Tibial nerve (tissue), 4 donors: Measurements from ENCODE around the gene IRS2. TPM values are rescaled to one million over a fixed set of nuclear protein-coding genes. Genes with fewer than 3 reads are reported as not detected.

Source experiments
- DNase-seq, 2 donors: peaks; one replicate each; pipeline ENCODE4 v3.0.0-alpha.2; 2019; ENCODE audit warnings: low spot score in 2 of 2
- H3K27ac ChIP-seq, 4 donors: fragments of 200-600 bp; sonication (generic) in 3 of 4; one replicate each; pipeline ENCODE4 v1.5.1; 2017 to 2019; ENCODE audit warnings: mild to moderate bottlenecking in 1 of 4
- H3K27me3 ChIP-seq, 2 donors: fragments of 200-600 bp; sonication (generic) in 1 of 2; one replicate each; pipeline versions ENCODE4 v1.5.1 to v1.6.0; 2017 to 2019
- H3K36me3 ChIP-seq, 3 donors: fragments of 200-600 bp; sonication (generic); one replicate each; pipeline ENCODE4 v1.5.1; 2018 to 2019
- H3K4me1 ChIP-seq, 4 donors: fragments of 200-600 bp; sonication (generic) in 3 of 4; one replicate each; pipeline ENCODE4 v1.5.1; 2017 to 2019
- H3K4me3 ChIP-seq, 4 donors: fragments of 200-600 bp; sonication (generic) in 3 of 4; one replicate each; pipeline ENCODE4 v1.5.1; 2017 to 2019; ENCODE audit warnings: mild to moderate bottlenecking in 1 of 4, moderate library complexity in 1 of 4
- H3K9me3 ChIP-seq, 4 donors: fragments of 200-600 bp; sonication (generic) in 3 of 4; one replicate each; pipeline ENCODE4 v1.5.1; 2017 to 2019
- EP300 ChIP-seq, 2 donors: sonication (generic); formaldehyde crosslinking; IDR thresholded peaks; one replicate each; pipeline ENCODE4 v1.6.1; 2017; ENCODE audit warnings: antibody characterized with exemption in 2 of 2, mild to moderate bottlenecking in 1 of 2
- POLR2A ChIP-seq, 2 donors: fragments of 450-650 bp; IDR thresholded peaks; one replicate each; pipeline ENCODE4 v1.6.1; 2017; ENCODE audit warnings: antibody characterized with exemption in 2 of 2, mild to moderate bottlenecking in 2 of 2, moderate library complexity in 2 of 2
- WGBS, 2 donors: methylation state at CpG; one replicate each; pipeline ENCODE4 v1.1.5; 2018; 5-methylcytosine and 5-hydroxymethylcytosine counted together
- total RNA-seq, 4 donors: library from RNA; depleted of rRNA; stranded (reverse); fragments of >200 nt; gene quantifications; one replicate each; pipeline ENCODE4 v1.1.0, GENCODE V29; 2016
- TF ChIP-seq, protein P1 (sequence below), 5 experiments: fragments of 200-600 bp in 3 of 5; fragments of 450-650 bp in 2 of 5; sonication (generic) in 3 of 5; IDR thresholded peaks; one replicate each; pipeline ENCODE4 v1.5.1; 2016 to 2019; ENCODE audit warnings: antibody characterized with exemption in 5 of 5, mild to moderate bottlenecking in 3 of 5, moderate library complexity in 2 of 5

Gene IRS2
- total RNA-seq, 4 donors from 2014 or later = 38.3 to 60.9 (median 42.4) TPM

- DNase-seq = no peak
- Histone ChIP-seq H3K36me3 (no peaks in the 10 kb centered on the region), H3K27ac (no peak overlapping the region), H3K4me1 (no peaks in the 10 kb centered on the region), H3K9me3 (no peaks in the 10 kb centered on the region), H3K4me3 (no peak overlapping the region), H3K27me3 (no peaks in the 10 kb centered on the region)
- TF ChIP-seq EP300 (IDR thresholded peaks at IDR 0.05) (no peak), POLR2A (IDR thresholded peaks at IDR 0.05) (no peak)
- TF ChIP-seq, protein P1, sequence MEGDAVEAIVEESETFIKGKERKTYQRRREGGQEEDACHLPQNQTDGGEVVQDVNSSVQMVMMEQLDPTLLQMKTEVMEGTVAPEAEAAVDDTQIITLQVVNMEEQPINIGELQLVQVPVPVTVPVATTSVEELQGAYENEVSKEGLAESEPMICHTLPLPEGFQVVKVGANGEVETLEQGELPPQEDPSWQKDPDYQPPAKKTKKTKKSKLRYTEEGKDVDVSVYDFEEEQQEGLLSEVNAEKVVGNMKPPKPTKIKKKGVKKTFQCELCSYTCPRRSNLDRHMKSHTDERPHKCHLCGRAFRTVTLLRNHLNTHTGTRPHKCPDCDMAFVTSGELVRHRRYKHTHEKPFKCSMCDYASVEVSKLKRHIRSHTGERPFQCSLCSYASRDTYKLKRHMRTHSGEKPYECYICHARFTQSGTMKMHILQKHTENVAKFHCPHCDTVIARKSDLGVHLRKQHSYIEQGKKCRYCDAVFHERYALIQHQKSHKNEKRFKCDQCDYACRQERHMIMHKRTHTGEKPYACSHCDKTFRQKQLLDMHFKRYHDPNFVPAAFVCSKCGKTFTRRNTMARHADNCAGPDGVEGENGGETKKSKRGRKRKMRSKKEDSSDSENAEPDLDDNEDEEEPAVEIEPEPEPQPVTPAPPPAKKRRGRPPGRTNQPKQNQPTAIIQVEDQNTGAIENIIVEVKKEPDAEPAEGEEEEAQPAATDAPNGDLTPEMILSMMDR (IDR thresholded peaks at IDR 0.05) = no peak
- whole genome bisulfite sequencing, 2 donors = 87 to 90% methylated on average over 3 of the region's 3 CpGs
Measured at GRCh38 chr13:109723046-109723445, 63.3 kb downstream of the IRS2 start.

- no peak overlapping the region for H3K27ac ChIP-seq
- no peaks in the 10 kb centered on the region for H3K27me3 ChIP-seq
- H3K9me3 ChIP-seq = no peaks in the 10 kb centered on the region
- 73 to 76% methylated on average over 6 of the region's 6 CpGs for WGBS, 2 donors
- H3K36me3 ChIP-seq = no peaks in the 10 kb centered on the region
- DNase-seq = no peak
- H3K4me3 ChIP-seq = no peak overlapping the region
- TF ChIP-seq EP300 (IDR thresholded peaks at IDR 0.05) (no peak), POLR2A (IDR thresholded peaks at IDR 0.05) (no peak)
- TF ChIP-seq, protein P1 (IDR thresholded peaks at IDR 0.05) = no peak
- no peaks in the 10 kb centered on the region for H3K4me1 ChIP-seq
Measured at GRCh38 chr13:109722068-109722467, 64.3 kb downstream of the IRS2 start.

- Histone ChIP-seq H3K27me3 (no peaks in the 10 kb centered on the region), H3K4me3 (no peak overlapping the region), H3K4me1 (no peaks in the 10 kb centered on the region), H3K36me3 (no peaks in the 10 kb centered on the region), H3K27ac (no peak overlapping the region), H3K9me3 (no peaks in the 10 kb centered on the region)
- no peak for TF ChIP-seq POLR2A (IDR thresholded peaks at IDR 0.05)
- no peak for DNase-seq
- WGBS, 2 donors = 61 to 73% methylated on average over 5 of the region's 5 CpGs
Measured at GRCh38 chr13:109720758-109721184, 65.6 kb downstream of the IRS2 start.

DNA sequence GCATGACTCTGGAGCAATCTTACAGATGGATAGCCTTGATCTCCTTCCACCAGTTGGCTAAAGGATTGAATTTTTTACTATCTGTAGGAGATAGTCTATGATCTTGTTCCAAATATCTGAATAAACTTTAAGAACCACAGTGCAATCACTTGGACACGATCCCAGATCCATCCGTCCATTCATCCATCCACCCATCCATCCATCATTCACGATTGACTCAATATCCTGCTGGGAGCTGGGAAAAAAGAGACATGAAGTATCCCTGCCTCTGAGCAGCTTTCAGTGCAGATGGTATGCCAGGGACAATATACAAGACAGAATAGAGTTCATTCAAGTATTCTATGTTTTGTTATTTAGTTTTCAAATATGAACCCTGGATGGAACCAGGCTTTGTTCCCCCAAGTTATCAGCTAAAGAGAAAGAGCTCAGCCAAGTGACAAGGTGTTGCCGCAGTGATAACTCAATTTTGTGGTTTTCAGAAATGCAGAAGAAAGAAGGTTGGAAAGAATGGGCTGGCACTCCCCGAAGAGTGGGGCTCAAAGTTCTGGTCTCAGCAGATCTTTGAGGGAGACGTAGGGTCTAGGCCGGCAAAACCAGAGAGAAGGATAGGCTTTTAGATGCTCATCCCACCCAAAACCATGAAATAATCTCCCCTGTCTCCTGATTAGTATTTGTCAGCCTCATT lies 66.3 kb downstream of the IRS2 start:
- Histone ChIP-seq H3K27ac (no peak overlapping the region), H3K4me1 (no peaks in the 10 kb centered on the region), H3K36me3 (no peaks in the 10 kb centered on the region), H3K4me3 (no peak overlapping the region), H3K9me3 (no peaks in the 10 kb centered on the region), H3K27me3 (no peaks in the 10 kb centered on the region)
- 73 to 81% methylated on average over 7 of the region's 7 CpGs for WGBS, 2 donors
- no peak for TF ChIP-seq POLR2A (IDR thresholded peaks at IDR 0.05)
- TF ChIP-seq, protein P1 (IDR thresholded peaks at IDR 0.05) = no peak
- TF ChIP-seq EP300 (IDR thresholded peaks at IDR 0.05) = no peak
- DNase-seq = no peak

- no peaks in the 10 kb centered on the region for H3K9me3 ChIP-seq
- DNase-seq = no peak
- no peaks in the 10 kb centered on the region for H3K36me3 ChIP-seq
- no peak overlapping the region for H3K4me3 ChIP-seq
- TF ChIP-seq, protein P1 (IDR thresholded peaks at IDR 0.05) = no peak
- TF ChIP-seq POLR2A (IDR thresholded peaks at IDR 0.05) (no peak), EP300 (IDR thresholded peaks at IDR 0.05) (no peak)
- H3K27ac ChIP-seq = no peak overlapping the region
- no peaks in the 10 kb centered on the region for H3K27me3 ChIP-seq
- no peaks in the 10 kb centered on the region for H3K4me1 ChIP-seq
Measured at GRCh38 chr13:109718726-109719125, 67.7 kb downstream of the IRS2 start.
